ENCODE data around the gene BRAF.
"Not testable (repeated sequence)": the region's sequence is repeated elsewhere in the genome, so short reads cannot be mapped to it uniquely, and the experiment has no call there.

Gene BRAF

GRCh38 chr7:140924821-140925421 is at the start of gene BRAF:
Gene BRAF (minus strand): TSS chr7:140924929. CDS start chr7:140924703, 226 bp downstream.
- in situ Hi-C loops (cut with MboI; ENCODE audit: low sequenced_read_pairs): no loop called here

- in situ Hi-C loops (cut with MboI; ENCODE audit: low sequenced_read_pairs): no loop called here
These were observed 48.4 kb upstream of the BRAF start for GRCh38 chr7:140972876-140973829.

- in situ Hi-C loops (cut with MboI; ENCODE audit: low sequenced_read_pairs): no loop called here
These were observed 47.6 kb upstream of the BRAF start for GRCh38 chr7:140972344-140972743.

- in situ Hi-C loops (cut with MboI; ENCODE audit: low sequenced_read_pairs): no loop called here
These were observed 42.7 kb upstream of the BRAF start for GRCh38 chr7:140967438-140967837.

- in situ Hi-C loops (cut with MboI; ENCODE audit: low sequenced_read_pairs): no loop called here
These were observed 42.0 kb upstream of the BRAF start for GRCh38 chr7:140966561-140967233.

GRCh38 chr7:140961117-140961516 is 36.4 kb upstream of the BRAF start:
- in situ Hi-C loops (cut with MboI; ENCODE audit: low sequenced_read_pairs): no loop called here

GRCh38 chr7:140956997-140957396 is 32.3 kb upstream of the BRAF start:
- in situ Hi-C loops (cut with MboI; ENCODE audit: low sequenced_read_pairs): not testable (repeated sequence)

- in situ Hi-C loops (cut with MboI; ENCODE audit: low sequenced_read_pairs): no loop called here
These were observed 21.2 kb upstream of the BRAF start for GRCh38 chr7:140945940-140946339.

- in situ Hi-C loops (cut with MboI; ENCODE audit: low sequenced_read_pairs): not testable (repeated sequence)
These were observed 17.5 kb upstream of the BRAF start for GRCh38 chr7:140942242-140942641.

GRCh38 chr7:140940898-140941297 is 16.2 kb upstream of the BRAF start:
- in situ Hi-C loops (cut with MboI; ENCODE audit: low sequenced_read_pairs): no loop called here

- in situ Hi-C loops (cut with MboI; ENCODE audit: low sequenced_read_pairs): no loop called here
These were observed 13.1 kb upstream of the BRAF start for GRCh38 chr7:140937702-140938264.

GRCh38 chr7:140928491-140929309 is 4.0 kb upstream of the BRAF start:
- in situ Hi-C loops (cut with MboI; ENCODE audit: low sequenced_read_pairs): no loop called here

- in situ Hi-C loops (cut with MboI; ENCODE audit: low sequenced_read_pairs): not testable (repeated sequence)
These were observed 3.2 kb upstream of the BRAF start for GRCh38 chr7:140927945-140928344.

GRCh38 chr7:140927351-140927750 is 2.6 kb upstream of the BRAF start:
- in situ Hi-C loops (cut with MboI; ENCODE audit: low sequenced_read_pairs): no loop called here

GRCh38 chr7:140926021-140926817 is 1.5 kb upstream of the BRAF start:
- in situ Hi-C loops (cut with MboI; ENCODE audit: low sequenced_read_pairs): no loop called here

- in situ Hi-C loops (cut with MboI; ENCODE audit: low sequenced_read_pairs): no loop called here
These were observed 509 bp downstream of the BRAF start for GRCh38 chr7:140924019-140924820.

GRCh38 chr7:140923358-140924006 is 1.2 kb downstream of the BRAF start:
- in situ Hi-C loops (cut with MboI; ENCODE audit: low sequenced_read_pairs): no loop called here

- in situ Hi-C loops (cut with MboI; ENCODE audit: low sequenced_read_pairs): no loop called here
These were observed 1.9 kb downstream of the BRAF start for GRCh38 chr7:140922741-140923345.
